HG03135 (cell line): ENCODE measurements around the gene UBE2D1.

ENCODE experiments used
- ATAC-seq: cut with Tn5 transposase; IDR thresholded peaks from one replicate; pipeline ENCODE4 v1.9.1; 2021; ENCODE audit warnings: mild to moderate bottlenecking, moderate library complexity; ENCODE audit not compliant: unreplicated experiment

UBE2D1 gene

DNA sequence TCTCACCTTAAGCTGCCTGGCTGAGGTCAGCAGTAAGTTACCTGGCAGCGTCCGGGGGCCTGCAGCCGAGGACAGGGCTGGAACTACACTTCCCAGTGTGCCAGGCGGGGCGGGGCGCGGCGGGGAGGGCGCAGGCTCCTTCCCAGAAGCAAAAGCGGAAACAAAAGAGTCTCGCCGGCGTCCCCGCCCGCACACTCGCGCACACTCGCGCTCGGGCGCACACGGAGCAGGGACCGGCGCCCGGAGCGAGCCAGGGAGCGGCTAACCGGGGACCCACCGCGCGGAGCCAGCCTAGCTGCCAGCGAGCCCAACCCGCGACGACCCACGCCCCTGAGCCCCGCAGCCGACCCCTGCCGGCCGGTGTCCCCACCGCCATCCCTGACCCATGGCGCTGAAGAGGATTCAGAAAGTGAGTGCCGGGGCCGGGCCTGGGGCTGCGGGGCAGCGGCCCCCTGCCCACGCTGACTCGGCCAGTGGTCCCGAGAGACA is at the start of gene UBE2D1:
UBE2D1 (plus strand) TSS at position 190 of the 489 bp plus-strand sequence; CDS start at position 386, 196 bp downstream.
- ATAC-seq = peak; percentile 98

DNA sequence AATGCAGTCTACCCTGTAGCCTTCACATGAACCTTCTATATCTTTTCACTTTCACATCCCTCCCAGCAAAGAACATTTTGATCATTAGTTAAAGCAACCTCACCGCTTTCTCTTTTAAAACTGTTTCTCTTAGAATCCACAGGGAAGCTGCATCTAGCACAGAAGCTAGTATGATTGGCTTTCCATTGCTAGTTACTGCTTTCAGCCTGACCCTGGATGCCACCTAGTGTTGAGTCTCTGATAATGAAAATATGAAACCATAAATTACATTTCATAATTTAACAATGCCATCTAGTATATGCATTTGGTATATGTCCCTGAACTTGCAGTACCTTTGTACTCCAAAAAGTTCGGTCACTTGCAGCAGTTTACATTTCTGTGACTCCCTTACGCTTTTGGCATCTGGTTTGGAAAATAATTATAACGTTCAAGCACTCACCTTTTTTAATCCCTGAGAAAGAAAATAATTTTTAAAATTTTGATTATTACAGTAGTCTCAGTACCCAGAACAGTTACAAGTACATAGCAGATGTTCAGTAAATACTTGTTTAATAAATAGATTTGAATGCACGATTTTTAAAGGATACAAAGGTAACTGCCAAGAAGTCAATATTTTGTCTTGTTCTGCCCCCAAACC is 43.1 kb upstream of the UBE2D1 start:
- peak; percentile 88 for ATAC-seq

DNA sequence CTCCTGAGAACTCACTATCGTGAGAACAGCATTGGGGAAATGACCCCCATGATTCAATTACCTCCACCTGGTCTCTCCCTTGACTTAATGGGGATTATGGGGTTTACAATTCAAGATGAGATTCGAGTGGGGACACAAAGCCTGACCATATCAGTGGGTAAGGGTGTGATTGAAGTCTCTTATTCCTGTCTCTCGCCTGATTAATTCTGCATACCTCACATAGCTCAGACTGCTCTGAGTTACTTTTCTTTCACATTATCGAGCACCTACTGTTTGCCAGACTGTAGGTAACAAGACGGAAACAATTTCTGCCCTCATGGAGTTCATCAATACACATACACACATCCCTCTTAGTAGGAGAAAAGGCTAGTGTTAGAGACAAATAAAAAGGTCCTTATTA is 40.8 kb upstream of the UBE2D1 start:
- no peak for ATAC-seq

DNA sequence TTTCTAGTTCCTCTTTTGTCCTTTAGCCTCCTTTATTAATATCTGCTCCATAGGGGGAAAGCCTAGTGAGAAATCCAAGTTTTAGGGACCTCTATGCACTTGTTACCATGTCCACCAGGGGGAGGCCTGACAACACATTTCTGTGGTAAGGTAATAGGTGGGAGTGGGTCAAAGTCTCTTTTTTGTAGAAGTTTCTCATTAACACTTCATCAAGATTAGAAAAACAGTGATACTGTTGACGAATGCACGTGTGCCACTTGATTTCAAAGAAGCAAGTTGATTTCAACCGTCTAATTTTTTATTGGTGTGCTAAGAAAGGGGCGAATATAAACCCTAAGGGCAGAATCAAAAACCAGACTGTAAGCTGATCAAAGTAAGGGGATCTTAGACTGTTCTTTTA is 35.2 kb upstream of the UBE2D1 start:
- peak; percentile 91 for ATAC-seq

DNA sequence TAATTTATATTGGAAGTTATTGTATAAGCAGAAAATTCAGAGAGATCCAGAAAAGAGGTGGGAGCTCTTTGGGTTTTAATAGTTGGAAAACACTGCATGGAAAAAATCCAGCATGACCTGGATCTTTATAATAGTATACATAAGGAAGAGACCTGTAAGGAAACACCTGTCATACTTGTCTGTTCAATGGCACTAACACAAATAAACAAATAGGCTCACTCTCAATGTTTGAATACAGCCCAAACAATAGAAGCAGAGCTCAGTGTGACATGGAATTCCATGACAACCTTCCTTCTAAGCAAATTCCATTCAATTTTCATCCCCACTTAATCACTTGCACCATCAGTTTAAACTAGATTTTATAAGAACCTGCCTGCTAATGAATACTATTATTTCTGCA is 34.1 kb upstream of the UBE2D1 start:
- no peak for ATAC-seq

DNA sequence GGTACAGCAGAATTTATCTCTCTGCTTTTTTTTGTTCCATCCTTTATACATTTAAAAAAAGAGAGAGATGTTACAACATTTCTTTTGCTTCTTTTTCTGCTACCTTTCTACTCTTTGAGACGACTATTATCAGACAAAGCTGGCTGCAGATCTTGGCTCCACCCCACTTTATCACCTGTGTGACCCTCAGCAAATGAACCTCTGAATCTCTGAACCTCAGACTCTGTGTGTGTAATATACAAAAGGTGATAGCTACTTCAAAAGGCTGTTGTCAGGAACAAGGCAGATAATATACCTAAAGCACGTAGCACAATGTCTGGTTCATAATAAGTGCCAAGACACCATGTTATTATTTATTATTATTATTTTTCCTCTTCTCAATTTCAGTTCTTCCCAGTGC is 32.6 kb upstream of the UBE2D1 start:
- no peak for ATAC-seq

DNA sequence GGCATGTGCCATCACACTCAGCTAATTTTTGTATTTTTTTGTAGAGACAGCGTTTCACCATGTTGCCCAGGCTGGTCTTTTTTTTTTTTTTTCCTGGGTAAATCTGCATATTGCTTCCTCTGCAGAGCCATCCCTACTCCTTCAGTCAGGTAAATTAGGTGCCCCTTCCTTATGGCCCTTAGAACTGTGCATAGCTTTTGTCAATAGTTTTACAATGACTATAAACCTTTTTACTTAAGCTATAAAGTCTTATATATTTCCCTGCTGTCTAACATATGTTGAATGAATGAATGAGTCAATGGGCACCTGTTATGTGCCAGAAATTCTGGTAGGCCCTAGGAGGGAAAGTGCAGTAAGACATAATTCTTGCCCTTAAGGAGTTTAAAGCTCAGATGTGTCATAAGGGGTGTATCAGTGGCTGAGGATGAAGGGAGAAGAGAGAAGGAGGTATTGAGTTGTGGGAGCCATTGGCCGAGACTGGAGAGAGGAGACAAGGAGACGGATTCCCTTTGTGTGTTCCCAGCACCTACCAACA is 30.6 kb upstream of the UBE2D1 start:
- no peak for ATAC-seq

DNA sequence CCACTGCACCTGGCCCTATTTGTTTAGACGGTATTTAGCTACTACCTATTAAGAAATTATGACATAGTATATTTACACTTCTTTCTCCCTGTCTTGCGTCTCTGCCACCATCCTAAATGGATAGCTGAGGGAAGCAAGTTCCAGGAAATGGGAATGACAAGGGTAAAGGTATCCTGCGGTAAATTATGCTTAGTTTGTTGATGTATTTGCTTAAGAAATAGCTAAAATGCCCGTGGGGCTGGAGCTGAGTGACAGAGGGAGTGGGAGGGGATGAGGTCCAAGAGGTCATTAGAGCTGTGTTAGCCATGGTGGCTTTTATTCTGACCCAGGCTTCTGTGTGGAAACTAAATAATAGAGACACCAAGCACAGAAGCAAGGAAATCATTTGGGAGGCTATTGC is 29.0 kb upstream of the UBE2D1 start:
- ATAC-seq = no peak

DNA sequence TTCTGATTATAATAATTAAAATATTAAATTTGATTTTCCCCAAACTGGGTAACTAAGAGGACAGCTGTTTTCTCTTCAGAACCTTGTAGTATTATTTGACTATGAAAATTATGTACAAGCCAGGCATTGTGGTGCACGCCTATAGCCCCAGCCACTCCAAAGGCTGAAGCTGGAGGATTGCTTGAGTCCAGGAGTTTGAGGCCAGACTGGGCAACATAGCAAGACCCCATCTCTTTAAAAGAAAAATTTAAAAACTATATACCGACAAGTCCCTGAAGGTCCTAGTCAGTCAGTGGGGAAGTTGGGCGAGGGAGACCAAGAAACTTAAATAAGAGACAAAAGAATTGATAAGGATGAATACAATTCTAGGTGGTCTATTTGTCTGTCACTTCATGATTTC is 27.1 kb upstream of the UBE2D1 start:
- ATAC-seq = no peak

DNA sequence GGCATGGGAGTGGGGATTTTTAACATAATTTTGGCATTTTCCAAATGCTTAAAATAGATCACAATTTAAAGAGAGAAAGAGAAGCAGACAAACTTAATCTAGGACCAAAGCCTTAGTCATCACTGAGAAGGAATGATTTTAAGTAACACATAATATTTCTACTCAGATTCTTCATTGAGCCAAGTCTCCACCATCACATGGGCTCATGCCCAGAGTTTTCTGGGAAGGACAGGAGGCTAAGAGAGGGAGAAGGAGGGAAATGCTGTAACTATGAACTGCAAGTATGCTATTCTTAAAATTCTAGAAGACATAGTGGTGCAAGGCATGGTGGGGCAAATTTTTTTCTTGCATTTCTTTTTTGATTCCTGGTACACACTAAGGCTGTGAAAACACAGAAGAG is 23.8 kb upstream of the UBE2D1 start:
- no peak for ATAC-seq

DNA sequence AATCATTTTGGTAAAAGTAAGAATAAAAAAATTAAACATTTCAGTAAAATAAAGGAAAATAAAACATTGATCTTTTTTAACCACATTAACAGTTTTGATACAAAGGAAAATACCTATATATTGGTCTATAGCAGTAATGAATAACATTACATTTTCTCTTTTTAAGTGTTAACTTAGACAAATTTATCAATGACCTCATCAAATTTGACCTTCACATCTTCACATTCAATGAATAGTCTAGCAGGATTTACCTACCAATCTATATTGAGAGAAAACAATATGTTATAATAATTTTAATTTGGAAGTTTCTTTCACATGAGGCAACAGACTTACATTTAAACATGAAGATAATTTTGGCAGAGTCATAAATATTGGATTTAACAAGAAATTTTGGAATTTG is 17.9 kb upstream of the UBE2D1 start:
- no peak for ATAC-seq

DNA sequence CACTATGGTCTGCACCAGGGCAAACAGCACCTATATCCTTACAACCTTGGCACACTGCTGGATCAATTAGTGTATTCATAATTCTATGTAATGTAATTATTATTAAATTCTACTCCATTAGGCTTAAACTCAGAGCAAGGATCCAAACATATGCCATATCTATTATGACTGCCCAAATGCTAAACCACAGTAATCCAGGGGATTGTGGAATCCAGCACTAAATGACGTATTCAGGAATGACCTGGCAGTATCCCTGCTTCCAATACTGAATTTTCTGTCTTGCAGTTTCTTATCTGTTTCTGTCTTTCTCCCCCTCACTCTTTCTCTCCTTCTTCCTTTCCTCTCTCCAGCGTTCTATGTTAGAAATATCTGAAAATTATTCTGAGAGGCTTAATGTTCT is 16.5 kb upstream of the UBE2D1 start:
- no peak for ATAC-seq

DNA sequence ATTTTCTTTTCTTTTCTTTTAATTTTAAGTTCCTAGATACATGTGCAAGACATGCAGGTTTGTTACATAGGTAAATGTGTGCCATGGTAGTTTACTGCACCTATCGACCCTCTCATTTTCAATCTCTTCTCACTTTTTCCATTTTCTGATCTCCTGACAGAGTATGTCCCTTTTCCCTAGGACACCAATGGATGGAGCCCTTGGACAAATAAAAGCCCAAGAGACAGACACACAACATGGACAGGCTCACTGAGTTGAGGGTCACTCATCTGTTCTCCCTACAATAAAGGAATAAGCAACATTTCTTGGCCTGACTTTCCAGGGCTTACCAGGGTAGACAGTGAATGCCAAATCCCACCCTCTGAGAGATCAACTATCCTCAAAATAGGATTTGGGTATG is 15.2 kb upstream of the UBE2D1 start:
- ATAC-seq = no peak

DNA sequence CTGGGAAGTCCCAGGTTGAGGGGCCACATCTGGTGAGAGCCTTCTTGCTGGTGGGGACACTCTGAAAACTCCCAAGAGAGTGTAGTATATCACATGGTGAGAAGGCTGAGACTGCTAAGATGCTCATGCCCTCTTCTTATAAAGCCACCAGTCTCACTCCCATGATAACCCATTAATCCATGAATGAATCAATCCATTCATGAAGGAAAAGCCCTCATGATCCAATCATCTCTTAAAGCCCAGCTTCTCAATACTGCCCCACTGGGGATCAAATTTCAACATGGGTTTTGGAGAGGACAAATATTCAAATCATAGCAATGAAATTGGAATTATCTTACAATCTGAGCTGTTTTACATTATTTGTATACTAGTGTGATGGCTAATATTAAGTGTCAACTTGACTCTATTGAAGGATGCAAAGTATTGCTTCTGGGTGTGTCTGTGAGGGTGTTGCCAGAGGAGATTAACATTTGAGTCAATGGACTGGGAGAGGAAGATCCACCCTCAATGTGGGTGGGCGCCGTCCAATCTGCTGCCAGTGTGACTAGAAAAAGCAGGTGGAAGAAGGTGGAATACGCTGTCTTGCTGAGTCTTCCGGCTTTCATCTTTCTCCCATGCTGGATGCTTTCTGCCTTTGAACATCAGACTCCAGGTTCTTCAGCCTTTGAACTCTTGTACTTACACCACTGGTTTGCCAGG is 14.3 kb upstream of the UBE2D1 start:
- no peak for ATAC-seq

DNA sequence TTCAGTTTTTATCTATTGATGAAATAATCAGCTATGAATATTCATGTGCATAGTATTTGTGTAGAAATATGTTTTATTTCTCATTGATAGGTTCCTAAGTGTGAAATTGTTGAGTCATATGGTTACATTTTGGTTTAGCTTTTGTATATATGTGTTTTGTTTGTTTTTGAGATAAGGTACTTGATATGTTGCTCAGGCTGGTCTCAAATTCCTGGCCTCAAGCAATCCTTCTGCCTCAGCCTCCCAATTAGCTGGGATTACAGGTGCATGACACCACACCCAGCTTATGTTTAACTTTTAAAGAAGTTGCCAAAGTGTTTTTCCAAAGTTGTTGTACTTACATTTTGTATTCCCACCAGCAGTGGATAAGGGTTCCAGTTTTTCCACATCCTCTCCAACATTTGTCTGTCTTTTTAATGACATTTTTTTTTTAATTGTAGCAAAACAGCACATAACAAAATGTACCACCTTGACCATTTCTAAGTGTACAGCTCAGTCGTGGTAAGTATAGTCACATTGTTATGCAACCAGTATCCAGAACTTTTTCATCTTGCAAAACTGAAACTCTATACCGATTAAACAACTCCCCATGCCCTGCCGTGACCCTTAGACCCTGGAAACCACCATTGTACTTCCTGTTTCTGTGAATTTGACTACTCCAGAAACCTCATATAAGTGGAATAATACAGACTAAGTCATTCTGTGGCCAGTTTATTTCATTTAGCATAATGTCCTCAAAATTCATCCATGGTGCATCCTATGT is 12.6 kb upstream of the UBE2D1 start:
- ATAC-seq = peak; percentile 80

DNA sequence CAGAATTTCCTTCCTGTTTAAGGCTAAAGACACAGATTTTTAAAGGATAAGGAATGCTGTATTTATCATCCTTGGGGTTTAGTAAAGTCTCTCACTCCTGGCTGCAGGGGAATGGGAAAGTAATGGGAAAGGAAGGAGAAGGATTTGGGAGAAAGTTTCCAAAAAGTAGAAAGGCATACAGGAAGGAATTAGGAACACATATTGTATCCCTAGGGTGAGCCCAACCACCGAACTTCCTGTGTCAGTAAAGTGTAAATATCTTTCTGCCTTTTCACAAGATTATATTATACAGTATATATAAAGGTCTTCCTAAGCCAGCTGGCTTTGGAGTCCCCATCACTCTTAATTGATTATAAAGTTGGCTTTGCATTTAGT is 12.0 kb upstream of the UBE2D1 start:
- ATAC-seq = no peak

DNA sequence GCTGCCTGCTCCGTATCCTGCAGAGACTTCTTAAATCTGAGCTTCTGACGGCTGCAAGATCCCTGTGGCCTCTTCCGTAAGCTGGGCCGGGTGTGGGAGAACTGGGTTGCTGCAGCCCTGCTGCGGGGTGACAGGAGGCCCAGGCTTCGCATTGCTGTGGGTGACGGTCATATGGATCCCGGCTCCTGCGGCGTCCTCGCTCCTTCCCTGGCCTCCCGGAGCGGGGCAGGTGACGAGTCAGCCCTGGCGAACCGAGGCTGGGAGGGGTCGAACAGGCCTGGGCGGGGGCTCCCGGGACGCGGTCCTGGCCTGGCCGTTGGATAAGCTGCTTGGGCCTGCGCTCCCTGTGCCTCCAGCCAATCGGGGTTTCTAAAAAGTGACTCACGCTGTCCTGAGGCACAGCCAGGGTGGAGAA is 7.8 kb upstream of the UBE2D1 start:
- no peak for ATAC-seq

DNA sequence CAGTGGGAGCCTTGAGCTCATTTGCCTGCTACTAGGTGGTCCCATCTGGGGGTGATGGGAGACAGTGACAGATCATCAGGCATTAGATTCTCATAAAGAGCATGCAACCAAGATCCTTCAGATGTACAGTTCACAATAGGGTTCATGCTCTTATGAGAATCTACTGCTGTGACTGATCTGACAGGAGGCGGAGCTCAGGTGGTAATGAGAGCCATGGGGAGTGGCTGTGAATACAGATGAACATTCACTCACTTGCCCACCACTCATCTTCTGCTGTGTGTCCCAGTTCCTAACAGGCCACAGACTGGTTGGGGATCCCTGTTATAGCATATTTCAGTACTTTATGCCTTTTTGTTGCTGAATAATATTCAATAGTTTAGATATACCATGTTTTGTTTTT is 6.6 kb upstream of the UBE2D1 start:
- ATAC-seq = no peak

DNA sequence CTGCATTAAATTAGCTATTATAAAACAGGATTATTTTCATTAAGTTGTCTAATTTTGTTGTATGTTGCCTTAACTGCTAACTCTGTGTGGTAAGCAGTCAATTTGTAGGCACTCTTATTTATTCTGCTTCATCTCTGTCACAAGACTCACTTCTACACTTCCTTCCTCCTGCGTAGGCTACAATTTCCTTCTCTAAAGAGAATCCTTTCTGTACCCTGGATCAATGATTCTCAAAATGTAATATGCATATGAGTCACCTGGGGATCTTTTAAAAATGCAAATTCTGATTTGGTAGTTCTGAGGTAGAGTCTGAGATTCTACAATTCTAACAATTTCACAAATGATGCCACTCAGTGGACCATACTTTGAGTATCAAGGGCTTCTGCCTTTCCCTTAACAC is 4.4 kb upstream of the UBE2D1 start:
- no peak for ATAC-seq

DNA sequence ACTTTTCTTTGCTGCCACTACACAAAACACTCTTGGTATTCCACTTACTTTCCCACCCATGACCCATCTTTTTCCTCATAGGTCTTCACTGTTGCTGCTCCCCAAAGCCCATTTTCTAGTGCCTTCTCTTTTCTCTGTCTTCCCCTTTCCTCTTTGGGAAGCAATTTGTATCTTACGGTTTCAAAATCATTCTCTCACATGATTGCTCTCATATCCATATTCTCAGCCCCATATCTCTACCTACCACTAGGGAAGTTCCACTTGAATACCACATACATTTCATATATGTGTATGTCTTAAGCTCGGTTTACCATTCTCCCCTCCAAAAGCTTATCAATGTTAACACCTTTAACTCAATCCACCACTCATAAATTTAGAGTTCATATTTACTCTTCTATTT is 3.2 kb upstream of the UBE2D1 start:
- ATAC-seq = no peak

DNA sequence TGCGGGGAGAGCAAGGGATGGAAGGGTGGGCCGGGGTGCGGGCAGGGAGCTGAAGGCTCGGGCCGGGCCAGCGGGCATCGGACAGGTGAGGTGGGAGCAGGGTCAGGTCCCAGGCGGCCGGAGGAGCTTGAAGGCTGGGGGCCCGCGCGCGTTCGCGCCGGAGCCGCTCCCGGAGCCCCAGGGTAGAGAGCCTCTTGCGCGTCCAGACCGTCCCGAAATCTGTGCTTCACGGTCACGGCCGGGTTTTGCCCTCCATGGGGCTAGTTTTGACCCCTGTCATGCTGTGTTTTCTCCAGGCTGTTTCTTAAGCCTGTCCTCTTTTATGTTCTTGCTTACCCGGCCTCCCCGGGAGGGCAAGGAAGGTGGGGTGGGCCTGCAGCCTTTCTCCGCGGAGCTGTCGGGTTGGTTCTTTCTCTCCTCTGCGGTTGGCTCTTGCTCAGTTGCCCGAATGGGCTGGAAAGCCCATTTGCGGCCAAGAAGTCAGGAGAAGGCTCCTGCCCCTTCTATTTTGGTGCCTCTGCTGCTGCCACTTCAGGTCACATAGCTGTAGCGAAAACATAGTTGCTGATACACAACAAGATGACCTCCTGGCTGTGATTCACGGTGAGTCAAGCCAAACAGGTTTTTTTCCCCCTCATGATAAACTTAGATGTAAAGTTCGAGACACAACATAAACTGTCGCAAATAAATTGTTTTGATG is 650 bp downstream of the UBE2D1 start:
- ATAC-seq = peak; percentile 53
